GM18502 (cell line): ENCODE data around the gene ADISSP.

ENCODE experiments used
- ATAC-seq: cut with Tn5 transposase; IDR thresholded peaks from one replicate; pipeline ENCODE4 v1.9.1; 2021; ENCODE audit warnings: mild to moderate bottlenecking; ENCODE audit not compliant: unreplicated experiment, poor library complexity

Gene ADISSP

GRCh38 chr20:3757268-3757667, 10.3 kb downstream of the ADISSP start:
- no peak for ATAC-seq

- no peak for ATAC-seq
Observed at GRCh38 chr20:3755814-3756480, 11.6 kb downstream of the ADISSP start.

- ATAC-seq: no peak
Observed at GRCh38 chr20:3755269-3755668, 12.3 kb downstream of the ADISSP start.

- ATAC-seq: no peak
Observed at GRCh38 chr20:3754276-3754630, 13.3 kb downstream of the ADISSP start.

GRCh38 chr20:3753501-3754275, 13.9 kb downstream of the ADISSP start:
- no peak for ATAC-seq

GRCh38 chr20:3753098-3753497, 14.5 kb downstream of the ADISSP start:
- ATAC-seq: no peak

GRCh38 chr20:3752386-3752759, 15.2 kb downstream of the ADISSP start:
- no peak for ATAC-seq

- no peak for ATAC-seq
Observed at GRCh38 chr20:3751675-3752385, 15.7 kb downstream of the ADISSP start.

GRCh38 chr20:3751305-3751674, 16.3 kb downstream of the ADISSP start:
- ATAC-seq: no peak

GRCh38 chr20:3749689-3750531, 17.6 kb downstream of the ADISSP start:
- no peak for ATAC-seq

GRCh38 chr20:3749087-3749688, 18.4 kb downstream of the ADISSP start:
- no peak for ATAC-seq

GRCh38 chr20:3748073-3748472, 19.5 kb downstream of the ADISSP start:
- ATAC-seq: no peak

- ATAC-seq: no peak
Observed at GRCh38 chr20:3747471-3747870, 20.1 kb downstream of the ADISSP start.

GRCh38 chr20:3745686-3746173, 21.8 kb downstream of the ADISSP start:
- ATAC-seq: no peak

GRCh38 chr20:3744806-3745685, 22.5 kb downstream of the ADISSP start:
- ATAC-seq: no peak

- no peak for ATAC-seq
Observed at GRCh38 chr20:3744037-3744436, 23.5 kb downstream of the ADISSP start.

GRCh38 chr20:3743251-3743650, 24.3 kb downstream of the ADISSP start:
- ATAC-seq: no peak

GRCh38 chr20:3741836-3742458, 25.6 kb downstream of the ADISSP start:
- no peak for ATAC-seq
